Natural killer cell (primary cell): ENCODE results near the gene ACSL1. TPM values are rescaled to one million over a fixed set of nuclear protein-coding genes. Genes with fewer than 3 reads are reported as not detected.

ENCODE experiments used
- ATAC-seq, 3 donors: fragments of 150-1000 bp in 2 of 3; fragments of 200-7000 bp in 1 of 3; cut with Tn5 transposase; 1 replicate in 1 of 3; 2 replicates in 2 of 3; pipeline ENCODE4 v1.10.0; 2021; ENCODE audit warnings: mild to moderate bottlenecking in 2 of 3, moderate library complexity in 2 of 3
- DNase-seq, 2 donors: peaks; one replicate each; pipeline versions ENCODE4 v3.0.0 to v3.0.0-alpha.2; 2013 to 2021; ENCODE audit warnings: mixed read lengths in 1 of 2
- H3K27ac ChIP-seq: one replicate; pipeline ENCODE4 v1.5.1; 2013; ENCODE audit warnings: mild to moderate bottlenecking, low read length
- H3K27me3 ChIP-seq: one replicate; pipeline ENCODE4 v1.6.1; 2013; ENCODE audit warnings: low read length; ENCODE audit not compliant: control insufficient read depth, insufficient read depth
- H3K36me3 ChIP-seq: one replicate; pipeline ENCODE4 v1.6.1; 2013; ENCODE audit warnings: low read length; ENCODE audit not compliant: control insufficient read depth, insufficient read depth
- H3K4me1 ChIP-seq: one replicate; pipeline ENCODE4 v1.6.1; 2013; ENCODE audit warnings: low read length; ENCODE audit not compliant: control insufficient read depth, insufficient read depth
- H3K4me3 ChIP-seq: one replicate; pipeline ENCODE4 v1.5.1; 2013; ENCODE audit warnings: low read length
- H3K9me3 ChIP-seq: one replicate; pipeline ENCODE4 v1.6.1; 2013; ENCODE audit warnings: low read length; ENCODE audit not compliant: control insufficient read depth, insufficient read depth
- H3K27ac Mint-ChIP-seq, 2 donors: one replicate each; pipeline ENCODE4 v1.8.0; 2022; ENCODE audit warnings: mild to moderate bottlenecking in 2 of 2, mixed read lengths in 2 of 2, moderate library complexity in 1 of 2
- H3K27me3 Mint-ChIP-seq, 2 donors: one replicate each; pipeline ENCODE4 v1.8.0; 2022; ENCODE audit warnings: low read depth in 2 of 2, mixed read lengths in 2 of 2
- H3K36me3 Mint-ChIP-seq: one replicate; pipeline ENCODE4 v1.8.0; 2022; ENCODE audit warnings: mixed read lengths
- H3K4me1 Mint-ChIP-seq, 2 donors: one replicate each; pipeline ENCODE4 v1.8.0; 2022; ENCODE audit warnings: mixed read lengths in 2 of 2
- H3K4me3 Mint-ChIP-seq: one replicate; pipeline ENCODE4 v1.8.0; 2022; ENCODE audit warnings: mild to moderate bottlenecking, moderate library complexity, mixed read lengths
- H3K9me3 Mint-ChIP-seq, 2 donors: one replicate each; pipeline ENCODE4 v1.8.0; 2022; ENCODE audit warnings: mixed read lengths in 2 of 2
- WGBS: methylation state at CpG from one replicate; pipeline ENCODE4 v1.1.7; 2013; ENCODE audit warnings: missing lambda C conversion rate; ENCODE audit not compliant: insufficient coverage; 5-methylcytosine and 5-hydroxymethylcytosine counted together
- intact Hi-C: fragments of 100-400 bp; cut with micrococcal nuclease; formaldehyde crosslinking; loops from one replicate; pipeline ENCODE4 v1.14.2; 2022
- total RNA-seq, 4 donors: library from RNA; stranded (reverse); fragments of 120-200 nt in 1 of 4; gene quantifications; one replicate each; pipeline versions ENCODE4 v1.2.3 to v1.2.4, GENCODE V29; 2013 to 2022
- TF ChIP-seq, protein P1 (sequence below): fragments of 200-600 bp; IDR thresholded peaks from one replicate; pipeline ENCODE4 v1.8.0; 2022; ENCODE audit warnings: antibody characterized with exemption

Gene ACSL1
- total RNA-seq, 3 donors from 2014 or later (not counting 1 experiment from before 2014, with no cell fraction given) = 13.2 to 43.1 (median 13.3) TPM

DNA sequence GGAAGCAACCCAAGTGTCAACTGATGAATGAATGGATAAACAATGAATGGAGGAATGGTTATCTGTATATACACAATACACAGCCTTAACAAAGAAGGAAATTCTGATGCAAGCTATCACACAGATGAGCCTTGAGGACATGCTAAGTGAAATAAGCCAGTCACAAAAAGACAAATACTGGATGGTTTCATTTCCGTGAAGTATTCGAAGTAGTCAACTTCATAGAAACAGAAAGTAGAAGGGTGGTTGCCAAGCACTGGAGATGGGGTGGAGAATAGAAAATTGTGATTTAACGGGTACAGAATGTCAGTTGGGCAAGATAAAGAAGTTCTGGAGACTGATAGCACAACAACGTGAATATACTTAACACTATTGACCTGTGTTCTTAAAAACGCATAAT lies 120.1 kb downstream of the ACSL1 start:
- Histone ChIP-seq H3K9me3 (no peaks in the 10 kb centered on the region), H3K27me3 (no peaks in the 10 kb centered on the region), H3K36me3 (no peaks in the 10 kb centered on the region), H3K4me1 (no peaks in the 10 kb centered on the region), H3K4me3 (no peak overlapping the region), H3K27ac (no peak overlapping the region)
- H3K4me3 Mint-ChIP-seq = peak overlapping the region; percentile 3
- peaks cover 0 to 6% of the 10 kb centered on the region in 2 donors for H3K4me1 Mint-ChIP-seq
- DNase-seq (no peak), ATAC-seq (peak in 2 of 3 donors; percentile 17 to 41)
- intact Hi-C loops = no loop called here
- 77% methylated on average over 3 of the region's 5 CpGs for WGBS
- H3K9me3 Mint-ChIP-seq = no peaks in the 10 kb centered on the region
- peak overlapping the region in 1 of 2 donors; percentile 39 for H3K27ac Mint-ChIP-seq
- TF ChIP-seq, protein P1, sequence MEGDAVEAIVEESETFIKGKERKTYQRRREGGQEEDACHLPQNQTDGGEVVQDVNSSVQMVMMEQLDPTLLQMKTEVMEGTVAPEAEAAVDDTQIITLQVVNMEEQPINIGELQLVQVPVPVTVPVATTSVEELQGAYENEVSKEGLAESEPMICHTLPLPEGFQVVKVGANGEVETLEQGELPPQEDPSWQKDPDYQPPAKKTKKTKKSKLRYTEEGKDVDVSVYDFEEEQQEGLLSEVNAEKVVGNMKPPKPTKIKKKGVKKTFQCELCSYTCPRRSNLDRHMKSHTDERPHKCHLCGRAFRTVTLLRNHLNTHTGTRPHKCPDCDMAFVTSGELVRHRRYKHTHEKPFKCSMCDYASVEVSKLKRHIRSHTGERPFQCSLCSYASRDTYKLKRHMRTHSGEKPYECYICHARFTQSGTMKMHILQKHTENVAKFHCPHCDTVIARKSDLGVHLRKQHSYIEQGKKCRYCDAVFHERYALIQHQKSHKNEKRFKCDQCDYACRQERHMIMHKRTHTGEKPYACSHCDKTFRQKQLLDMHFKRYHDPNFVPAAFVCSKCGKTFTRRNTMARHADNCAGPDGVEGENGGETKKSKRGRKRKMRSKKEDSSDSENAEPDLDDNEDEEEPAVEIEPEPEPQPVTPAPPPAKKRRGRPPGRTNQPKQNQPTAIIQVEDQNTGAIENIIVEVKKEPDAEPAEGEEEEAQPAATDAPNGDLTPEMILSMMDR = no peak
- H3K36me3 Mint-ChIP-seq = no peaks in the 10 kb centered on the region
- no peaks in the 10 kb centered on the region for H3K27me3 Mint-ChIP-seq

Other genes with a start within 250 kb of the ACSL1 start
- 10 to 100 TPM; 20.9 to 35.1 (median 30.2) TPM for gene CASP3, start 176.5 kb downstream of the ACSL1 start, total RNA-seq
- 10 to 100 TPM; 13.2 to 17.9 (median 16.9) TPM for gene PRIMPOL, start 176.2 kb downstream of the ACSL1 start, total RNA-seq
- gene CENPU, start 91.9 kb downstream of the ACSL1 start, total RNA-seq = 10 to 100 TPM in 2 of 3 donors, 1 to 10 TPM in 1; 6.5 to 12.1 (median 10.3) TPM
- not detected for gene HELT, start 192.5 kb upstream of the ACSL1 start, total RNA-seq